ENCODE results near the gene ZNF99.
"Not testable (repeated sequence)": the region's sequence is repeated elsewhere in the genome, so short reads cannot be mapped to it uniquely, and the experiment has no call there.

The ZNF99 gene

DNA sequence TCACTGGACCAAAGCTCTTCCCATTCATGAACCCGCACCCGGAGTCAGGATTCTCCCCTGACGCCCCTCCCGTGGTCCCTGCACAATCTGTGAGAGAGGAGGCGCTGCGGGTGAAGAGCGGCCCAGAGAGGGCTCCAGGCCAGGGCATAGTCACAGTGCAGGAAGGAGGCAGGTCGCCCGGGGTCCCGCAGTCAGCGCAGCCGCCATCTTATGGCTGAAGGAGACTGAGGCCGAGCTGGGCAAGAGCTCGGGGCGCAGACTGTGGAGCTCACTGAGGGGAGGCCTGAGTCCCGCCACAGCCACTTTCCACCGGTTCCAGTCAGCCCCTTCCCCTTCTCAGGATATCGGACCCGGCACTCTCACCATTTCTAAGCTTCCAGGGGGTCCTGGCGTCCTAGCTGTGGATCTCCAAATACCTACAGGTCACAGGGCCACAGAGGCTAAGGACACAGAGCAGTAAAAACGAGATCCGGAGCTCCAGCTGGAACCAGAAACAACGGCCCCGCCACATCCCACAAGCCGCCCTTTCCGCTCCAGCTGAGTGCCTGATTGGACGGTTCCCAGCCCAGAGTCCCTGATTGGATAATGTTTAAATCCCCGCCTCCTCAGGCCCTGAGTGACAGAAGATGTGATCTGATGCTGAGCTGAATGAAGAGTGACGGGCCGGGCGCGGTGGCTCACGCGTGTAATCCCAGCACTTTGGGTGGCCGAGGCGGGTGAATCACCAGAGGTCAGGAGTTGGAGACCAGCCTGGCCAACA is at the start of gene ZNF99:
Gene ZNF99, minus strand, starts transcription at position 501 of the 760 bp plus-strand sequence. Its CDS starts 135 bp downstream, at position 366.
- DNase-seq (ENCODE audit: low spot score), result peak; percentile 78

DNA sequence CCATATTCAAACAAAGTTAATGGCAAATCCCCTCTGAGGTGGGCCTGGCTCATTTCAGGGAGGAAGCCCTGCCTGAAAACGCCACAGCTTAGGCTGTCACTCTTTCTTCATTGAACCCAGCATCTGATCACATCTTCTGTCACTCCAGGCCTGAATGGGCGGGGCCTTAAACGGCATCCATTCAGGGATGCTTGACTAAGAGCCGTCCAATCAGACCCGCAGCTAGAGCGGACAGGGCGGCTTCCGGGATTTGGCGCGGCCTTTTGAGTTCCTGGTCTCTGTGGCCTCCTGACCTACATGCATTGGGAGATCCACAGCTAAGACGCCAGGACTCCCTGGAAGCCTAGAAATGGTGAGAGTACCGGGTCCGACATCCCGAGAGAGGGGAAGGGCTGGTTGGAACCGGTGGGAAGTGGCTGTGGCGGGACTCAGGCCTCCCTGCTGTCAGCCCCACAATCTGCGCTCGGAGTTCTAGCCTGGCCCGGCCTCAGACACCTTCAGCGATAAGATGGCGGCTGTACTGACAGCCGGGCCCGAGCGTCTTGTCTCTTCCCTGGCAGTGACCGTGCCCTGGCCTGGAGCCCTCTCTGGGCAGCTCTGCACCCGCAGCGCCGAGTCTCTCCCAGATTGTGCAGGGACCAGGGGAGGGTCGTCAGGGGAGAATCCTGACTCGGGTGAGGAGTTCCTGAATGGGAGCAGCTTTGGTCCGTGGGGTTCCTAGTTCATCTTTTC is 48.2 kb upstream of the ZNF99 start, which contains the start of gene ZNF723:
Gene ZNF723, plus strand, starts transcription at position 261 of the 732 bp plus-strand sequence. Its CDS starts 89 bp downstream, at position 350.
- DNase-seq (ENCODE audit: low spot score), result no peak

DNA sequence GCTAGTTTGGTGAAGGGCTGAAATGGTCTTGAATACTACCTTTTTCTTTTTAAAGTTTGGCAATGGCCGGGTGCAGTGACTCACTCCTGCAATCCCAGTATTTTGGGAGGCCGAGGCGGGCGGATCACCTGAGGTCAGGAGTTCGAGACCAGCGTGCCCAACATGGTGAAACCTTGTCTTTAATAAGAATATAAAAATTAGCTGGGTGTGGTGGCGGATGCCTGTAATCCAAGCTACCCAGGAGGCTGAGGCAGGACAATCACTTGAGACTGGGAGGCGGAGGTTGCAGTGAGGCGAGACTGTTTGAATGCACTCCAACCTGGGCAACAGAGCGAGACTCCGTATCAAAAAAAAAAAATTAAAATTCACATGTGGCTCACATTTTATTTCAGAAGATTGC is 47.3 kb upstream of the ZNF99 start:
- DNase-seq (ENCODE audit: low spot score), result no peak

DNA sequence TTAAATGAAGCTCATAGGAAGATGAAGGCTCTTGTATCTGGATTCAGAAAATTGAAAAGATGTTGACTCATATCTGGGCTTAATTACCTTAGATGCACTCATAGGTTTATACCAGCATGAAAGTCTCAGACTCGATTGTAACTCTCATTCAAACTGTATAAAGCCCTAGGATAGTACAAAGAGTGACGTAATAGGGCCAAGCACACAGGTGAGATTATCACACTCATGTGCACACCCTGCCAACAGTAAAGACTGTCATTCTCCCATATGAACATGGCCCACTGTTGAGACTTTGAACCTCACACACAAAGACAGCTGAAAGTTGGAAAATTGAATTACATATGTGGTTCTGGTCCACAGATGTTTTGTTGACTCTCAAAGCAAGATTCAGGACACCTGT is 30.2 kb upstream of the ZNF99 start:
- no peak for DNase-seq (ENCODE audit: low spot score)

DNA sequence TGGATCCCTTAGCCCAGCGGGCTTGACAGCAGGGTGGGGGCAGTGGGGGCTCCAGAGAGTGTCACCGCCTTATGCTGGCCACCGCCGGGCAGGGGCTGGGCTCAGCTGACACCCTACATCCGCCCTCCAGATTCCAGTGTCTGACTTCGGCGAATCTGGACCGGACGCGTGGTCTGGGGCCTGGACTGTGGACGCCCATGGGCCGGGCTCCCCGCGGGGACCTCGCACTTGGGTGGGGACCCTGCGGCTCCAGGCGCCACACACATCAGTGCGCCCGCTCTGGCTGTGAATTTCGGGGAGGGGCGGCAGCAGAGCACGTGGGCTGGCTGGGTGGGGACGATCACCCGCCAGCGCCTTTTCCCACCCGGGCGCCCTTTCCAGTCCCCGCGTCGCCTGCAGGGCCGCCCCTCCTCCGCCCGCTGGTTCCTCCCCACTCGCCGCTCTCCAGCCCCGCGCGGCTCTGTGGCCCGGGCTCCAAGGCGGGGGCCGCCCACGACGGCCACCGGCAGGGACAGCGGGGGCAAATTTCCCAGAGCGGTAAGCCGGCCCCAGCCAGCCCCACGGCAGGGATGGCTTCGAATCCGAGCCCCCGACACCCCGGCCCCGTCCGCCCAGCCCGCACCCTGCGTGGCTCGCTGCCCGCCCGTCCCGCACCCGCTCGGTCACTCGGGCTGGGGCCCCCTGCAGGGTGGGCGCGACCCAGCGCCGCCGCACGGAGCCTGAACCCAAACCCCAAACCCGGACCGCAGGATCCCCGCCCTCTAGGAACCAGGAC is 23.3 kb upstream of the ZNF99 start:
- no peak for DNase-seq (ENCODE audit: low spot score)

DNA sequence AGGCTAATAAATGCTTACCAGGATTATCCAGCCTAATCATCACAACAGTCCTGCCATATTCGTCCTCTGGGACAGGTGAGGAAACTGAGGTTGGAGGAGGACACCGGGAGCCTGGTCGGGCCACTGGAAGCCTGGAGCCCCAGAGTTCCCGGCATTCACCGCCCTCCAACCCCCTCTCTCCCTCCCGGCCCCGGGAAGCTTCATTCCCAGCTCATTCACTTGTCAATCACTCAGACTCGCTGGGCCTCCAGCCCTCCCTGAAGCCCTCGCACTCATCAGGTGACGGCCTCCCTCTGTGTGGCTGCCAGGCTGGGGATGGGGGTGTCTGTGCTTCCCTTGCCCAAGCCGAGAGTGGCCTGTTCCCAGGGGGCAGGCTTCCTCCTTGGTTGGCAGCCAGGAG is 22.5 kb upstream of the ZNF99 start:
- DNase-seq (ENCODE audit: low spot score), result no peak

DNA sequence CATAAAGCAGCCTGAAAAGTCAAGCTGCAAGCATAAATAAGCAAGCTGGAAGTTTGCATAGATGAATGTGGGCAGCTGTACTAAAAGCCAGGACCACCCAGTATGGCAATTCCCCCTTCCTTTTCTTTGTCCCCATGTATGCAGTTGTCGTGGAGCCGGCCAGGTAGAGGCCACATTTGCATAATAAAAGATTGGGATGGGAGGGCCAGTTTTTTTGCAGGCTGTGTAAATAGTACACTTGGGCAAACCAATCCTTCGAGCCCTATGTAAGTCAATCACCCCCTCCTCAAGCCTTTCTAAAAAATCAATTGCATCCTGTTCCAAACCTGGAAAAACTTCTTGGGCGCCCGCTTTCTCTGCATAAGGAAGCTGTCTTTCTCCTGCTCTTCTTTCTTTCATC is 13.1 kb upstream of the ZNF99 start:
- DNase-seq (ENCODE audit: low spot score), result no peak

DNA sequence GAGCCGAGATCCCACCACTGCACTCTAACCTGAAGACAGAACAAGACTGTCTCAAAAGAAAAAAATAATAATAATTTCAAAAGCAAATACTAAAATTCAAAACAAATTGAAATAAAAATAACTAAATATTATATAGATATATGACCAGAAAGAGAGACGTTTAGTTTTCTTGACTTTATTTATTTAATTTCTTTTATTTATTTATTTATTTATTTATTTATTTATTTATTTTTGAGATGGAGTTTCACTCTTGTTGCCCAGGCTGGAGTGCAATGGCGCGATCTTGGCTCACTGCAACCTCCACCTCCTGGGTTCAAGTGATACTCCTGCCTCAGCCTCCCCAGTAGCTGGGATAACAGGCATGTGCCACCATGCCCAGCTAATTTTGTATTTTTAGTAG is 8.9 kb upstream of the ZNF99 start:
- DNase-seq (ENCODE audit: low spot score), result not testable (repeated sequence)

DNA sequence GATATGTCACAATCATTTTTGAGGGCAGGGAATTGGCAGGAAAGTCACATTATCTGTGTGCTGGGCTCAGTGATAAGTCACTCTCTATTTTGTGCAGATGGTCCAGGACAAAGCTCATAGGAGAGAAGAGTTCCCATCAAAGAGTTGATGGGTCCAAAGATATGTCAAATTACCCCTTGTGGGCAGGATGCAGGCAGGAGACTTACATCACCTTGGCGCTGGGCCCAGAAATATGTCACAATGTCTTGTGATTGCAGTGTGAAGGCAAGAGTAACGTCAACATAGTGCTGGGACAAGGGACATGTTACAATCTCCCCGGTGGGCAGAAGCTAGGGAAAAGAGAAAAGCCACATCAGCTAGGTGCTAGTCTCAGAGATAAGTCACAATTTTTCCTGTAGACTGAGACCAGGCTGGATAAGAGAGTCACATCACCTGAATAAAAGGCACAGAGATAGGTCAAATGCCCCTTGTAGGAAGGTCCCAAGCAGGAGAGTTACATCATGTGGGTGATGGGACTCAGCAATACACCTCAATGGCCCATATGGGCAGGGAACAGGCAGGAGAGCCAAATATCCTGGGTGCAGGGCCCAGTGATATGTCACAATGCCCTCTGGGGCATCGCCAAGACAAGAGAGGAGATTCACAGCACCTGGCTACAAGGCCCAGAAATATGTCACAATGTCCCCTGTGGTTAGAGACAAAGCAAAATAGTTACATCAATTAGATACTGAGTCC is 47.9 kb downstream of the ZNF99 start:
- DNase-seq (ENCODE audit: low spot score), result no peak

DNA sequence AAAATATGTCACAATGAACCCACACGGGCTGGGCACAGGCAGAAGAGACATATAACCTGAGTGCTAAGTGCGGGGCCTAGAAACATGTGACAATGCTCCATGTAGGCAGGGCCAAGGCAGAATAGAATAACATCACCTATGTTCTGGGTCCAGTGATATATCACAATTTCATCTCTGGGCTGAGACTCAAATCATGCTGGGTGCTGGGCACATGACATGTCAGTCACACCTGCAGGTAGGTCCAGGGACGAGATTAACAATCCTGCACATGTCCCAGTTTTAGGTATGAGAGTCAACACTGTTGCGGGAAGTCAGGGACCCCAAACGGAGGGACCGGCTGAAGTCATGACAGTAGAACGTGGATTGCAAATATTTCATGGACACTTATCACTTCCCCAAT is 50.3 kb downstream of the ZNF99 start:
- DNase-seq (ENCODE audit: low spot score), result no peak

DNA sequence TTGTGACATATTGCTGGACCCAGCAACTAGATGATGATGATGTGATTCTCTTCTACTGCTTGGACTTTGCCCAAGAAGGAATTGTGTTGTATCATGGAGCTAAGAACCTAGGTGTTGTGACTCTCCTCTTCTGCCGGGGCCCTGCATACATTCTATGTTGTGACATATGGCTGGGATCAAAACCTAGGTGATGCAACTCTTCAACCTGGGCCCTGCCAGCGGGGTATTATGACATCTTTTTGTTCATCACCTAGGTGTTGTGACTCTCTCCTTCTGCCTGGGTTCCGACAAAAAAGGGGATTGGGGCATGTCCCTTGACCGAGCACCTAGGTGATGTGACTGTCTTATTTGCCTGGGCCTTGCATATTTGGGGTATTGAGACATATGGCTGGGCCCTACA is 55.7 kb downstream of the ZNF99 start:
- DNase-seq (ENCODE audit: low spot score), result not testable (repeated sequence)

DNA sequence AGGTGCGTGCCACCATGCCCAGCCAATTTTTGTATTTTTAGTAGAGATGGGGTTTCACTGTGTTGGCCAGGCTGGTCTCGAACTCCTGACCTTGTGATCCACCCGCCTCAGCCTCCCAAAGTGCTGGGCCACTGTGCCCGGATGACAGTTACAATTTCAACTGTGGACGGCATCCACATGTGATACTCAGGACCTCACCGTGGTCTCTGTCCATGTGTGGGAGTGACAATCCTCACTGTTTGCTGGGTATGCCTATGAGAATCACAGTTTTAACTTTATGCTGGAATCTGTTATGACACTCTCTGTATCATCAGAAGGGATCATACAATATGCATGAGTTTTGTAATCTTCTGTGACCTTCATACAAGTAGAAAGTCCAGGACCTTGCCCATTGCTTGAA is 62.4 kb downstream of the ZNF99 start:
- DNase-seq (ENCODE audit: low spot score), result not testable (repeated sequence)

DNA sequence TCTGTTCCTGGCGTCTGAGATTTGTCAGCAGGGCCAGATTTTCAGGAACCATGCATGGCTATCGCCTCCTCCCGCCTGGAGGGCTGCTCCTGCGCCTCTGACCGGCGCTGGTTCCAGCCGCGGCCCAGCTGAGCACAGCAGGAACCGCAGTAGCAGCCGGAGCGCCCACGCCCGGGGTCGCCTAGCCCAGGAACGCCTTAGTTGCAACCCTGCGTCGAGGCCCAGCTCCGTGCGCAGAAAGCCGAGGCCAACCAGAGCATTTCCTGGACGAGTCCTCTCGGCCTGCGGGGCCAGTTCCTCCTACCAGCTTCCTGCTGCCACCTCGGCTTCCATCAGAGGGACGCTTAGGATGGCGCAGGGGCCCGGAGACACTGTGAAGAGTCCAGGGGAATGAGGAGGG is 75.0 kb downstream of the ZNF99 start:
- no peak for DNase-seq (ENCODE audit: low spot score)

DNA sequence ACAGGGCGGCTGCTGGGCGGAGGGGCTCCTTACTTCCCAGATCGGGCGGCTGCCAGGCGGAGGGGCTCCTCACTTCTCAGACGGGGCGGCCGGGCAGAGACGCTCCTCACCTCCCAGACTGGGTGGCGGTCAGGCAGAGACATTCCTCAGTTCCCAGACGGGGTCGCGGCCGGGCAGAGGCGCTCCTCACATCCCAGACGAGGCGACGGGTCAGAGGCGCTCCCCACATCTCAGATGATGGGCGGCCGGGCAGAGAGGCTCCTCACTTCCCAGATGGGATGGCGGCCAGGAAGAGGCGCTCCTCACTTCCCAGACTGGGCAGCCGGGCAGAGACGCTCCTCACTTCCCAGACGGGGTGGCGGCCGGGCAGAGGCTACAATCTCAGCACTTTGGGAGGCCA is 80.9 kb downstream of the ZNF99 start:
- DNase-seq (ENCODE audit: low spot score), result not testable (repeated sequence)

DNA sequence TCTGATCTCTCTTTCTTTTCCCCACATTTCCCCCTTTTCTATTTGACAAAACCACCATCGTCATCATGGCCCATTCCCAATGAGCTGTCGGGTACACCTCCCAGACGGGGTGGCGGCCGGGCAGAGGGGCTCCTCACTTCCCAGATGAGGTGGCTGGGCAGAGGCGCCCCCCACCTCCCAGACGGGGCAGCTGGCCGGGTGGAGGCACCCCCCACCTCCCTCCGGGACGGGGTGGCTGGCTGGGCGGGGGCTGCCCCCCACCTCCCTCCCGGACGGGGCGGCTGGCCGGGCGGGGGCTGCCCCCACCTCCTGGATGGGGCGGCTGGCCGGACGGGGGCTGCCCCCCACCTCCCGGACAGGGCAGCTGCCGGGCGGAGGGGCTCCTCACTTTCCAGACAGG is 81.3 kb downstream of the ZNF99 start:
- not testable (repeated sequence) for DNase-seq (ENCODE audit: low spot score)
